Measurements from ENCODE around the gene SIN3B.
A peak's percentile ranks its signal among the peaks of the same experiment; 100 is the strongest.

SIN3B gene

GRCh38 chr19:16824658-16825311 is 4.4 kb upstream of the SIN3B start:
- DNase-seq (ENCODE audit: insufficient read length, low spot score): no peak

DNA sequence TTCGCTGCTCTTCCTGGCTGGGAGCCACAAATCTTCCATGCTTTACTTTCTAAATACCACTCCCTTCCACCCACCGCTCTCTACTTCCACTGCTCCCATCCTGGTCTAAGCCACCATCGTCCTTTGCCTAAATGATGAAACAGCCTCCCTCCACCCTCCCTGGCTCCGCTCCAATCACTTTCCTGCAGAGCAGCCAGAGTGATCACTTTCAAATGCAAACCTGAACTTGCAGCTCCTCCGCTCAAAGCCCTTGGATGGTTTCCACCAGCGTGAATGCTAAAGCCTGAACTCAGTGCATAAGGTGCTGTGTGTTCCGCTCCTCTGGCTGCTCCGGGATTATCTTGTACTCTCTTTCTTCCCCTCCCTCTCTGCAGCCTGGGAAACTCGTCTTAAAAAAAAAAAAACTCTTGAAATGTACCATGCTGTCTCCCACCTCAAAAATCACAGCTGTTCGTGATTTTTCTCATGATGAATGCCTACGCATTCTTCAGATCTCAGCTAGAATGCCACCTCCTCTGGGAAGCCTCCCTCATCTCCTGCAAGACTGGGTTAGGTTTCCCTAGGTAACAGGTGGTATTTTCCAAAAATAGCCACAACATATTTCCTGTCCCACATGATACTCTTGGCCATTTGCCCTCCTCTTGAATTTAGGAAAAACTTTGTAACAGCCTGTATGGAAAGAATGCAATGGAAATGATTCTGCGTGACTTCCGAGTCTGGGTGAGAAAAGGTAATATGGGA is 3.7 kb upstream of the SIN3B start:
- FAIRE-seq (no peak), DNase-seq (ENCODE audit: insufficient read length, low spot score) (no peak)

More at GRCh38 chr19:16824658-16825311, 4.4 kb upstream of the SIN3B start:
- FAIRE-seq: no peak

DNA sequence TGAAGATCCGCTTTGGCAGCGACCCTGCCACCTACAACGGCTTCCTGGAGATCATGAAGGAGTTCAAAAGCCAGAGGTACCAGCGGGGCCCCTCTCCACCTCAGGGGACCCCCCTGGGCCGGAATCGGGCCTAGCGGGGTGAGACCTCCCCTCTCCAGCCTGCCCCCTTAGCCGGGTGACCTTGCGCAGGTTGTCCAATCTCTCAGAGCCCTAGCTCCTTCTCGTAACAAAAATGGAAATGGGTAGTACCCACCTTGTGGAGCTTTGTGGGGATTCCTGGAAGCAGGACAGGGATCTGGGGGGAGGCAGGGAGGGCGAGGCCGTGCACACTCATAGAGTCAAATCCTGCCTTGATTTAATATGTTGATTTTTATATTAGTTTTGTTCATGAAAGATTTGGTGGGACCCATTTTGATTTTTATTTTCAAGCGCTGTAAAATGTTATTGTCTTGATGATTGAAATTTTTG is 658 bp downstream of the SIN3B start:
- DNase-seq (ENCODE audit: insufficient read length, low spot score) (no peak), FAIRE-seq (no peak)

DNA sequence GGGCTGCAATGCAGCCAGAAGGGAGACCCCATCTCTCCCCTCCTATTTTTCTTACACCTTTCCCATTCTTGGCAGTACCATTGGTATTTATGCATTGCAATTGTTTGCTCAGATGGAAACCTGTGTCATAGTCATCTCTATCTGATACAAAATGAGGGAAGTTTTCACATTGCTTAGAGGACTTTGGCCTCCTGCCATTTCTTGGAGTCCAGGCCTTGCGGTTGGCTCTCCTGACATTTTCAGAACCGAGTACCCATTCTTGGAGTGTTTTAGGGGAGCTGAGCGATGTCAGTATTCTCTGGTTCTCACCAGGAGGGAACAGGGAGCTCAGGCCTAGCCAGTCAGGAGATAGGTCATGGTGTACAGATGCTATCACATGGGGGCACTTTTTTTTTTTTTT is 1.5 kb downstream of the SIN3B start:
- no peak for FAIRE-seq
- no peak for DNase-seq (ENCODE audit: insufficient read length, low spot score)

GRCh38 chr19:16831531-16831930 is 2.3 kb downstream of the SIN3B start:
- no peak for DNase-seq (ENCODE audit: insufficient read length, low spot score)
- FAIRE-seq: no peak

DNA sequence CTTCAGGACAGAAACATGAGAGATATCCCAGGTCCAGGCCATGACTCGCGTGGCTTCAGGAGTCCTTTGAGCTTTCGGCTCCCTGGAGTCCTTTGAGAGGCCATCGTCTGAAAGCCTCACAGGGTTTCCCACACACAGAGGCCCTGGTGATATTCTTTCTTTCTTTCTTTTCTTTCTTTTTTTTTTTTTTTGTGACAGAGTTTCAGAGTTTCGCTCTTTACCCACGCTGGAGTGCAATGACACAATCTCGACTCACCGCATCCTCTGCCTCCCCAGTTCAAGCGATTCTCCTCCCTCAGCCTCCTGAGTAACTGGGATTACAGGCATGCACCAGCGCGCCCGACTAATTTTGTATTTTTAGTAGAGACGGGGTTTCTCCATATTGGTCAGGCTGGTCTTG is 5.5 kb downstream of the SIN3B start:
- FAIRE-seq (no peak), DNase-seq (ENCODE audit: insufficient read length, low spot score) (no peak)

DNA sequence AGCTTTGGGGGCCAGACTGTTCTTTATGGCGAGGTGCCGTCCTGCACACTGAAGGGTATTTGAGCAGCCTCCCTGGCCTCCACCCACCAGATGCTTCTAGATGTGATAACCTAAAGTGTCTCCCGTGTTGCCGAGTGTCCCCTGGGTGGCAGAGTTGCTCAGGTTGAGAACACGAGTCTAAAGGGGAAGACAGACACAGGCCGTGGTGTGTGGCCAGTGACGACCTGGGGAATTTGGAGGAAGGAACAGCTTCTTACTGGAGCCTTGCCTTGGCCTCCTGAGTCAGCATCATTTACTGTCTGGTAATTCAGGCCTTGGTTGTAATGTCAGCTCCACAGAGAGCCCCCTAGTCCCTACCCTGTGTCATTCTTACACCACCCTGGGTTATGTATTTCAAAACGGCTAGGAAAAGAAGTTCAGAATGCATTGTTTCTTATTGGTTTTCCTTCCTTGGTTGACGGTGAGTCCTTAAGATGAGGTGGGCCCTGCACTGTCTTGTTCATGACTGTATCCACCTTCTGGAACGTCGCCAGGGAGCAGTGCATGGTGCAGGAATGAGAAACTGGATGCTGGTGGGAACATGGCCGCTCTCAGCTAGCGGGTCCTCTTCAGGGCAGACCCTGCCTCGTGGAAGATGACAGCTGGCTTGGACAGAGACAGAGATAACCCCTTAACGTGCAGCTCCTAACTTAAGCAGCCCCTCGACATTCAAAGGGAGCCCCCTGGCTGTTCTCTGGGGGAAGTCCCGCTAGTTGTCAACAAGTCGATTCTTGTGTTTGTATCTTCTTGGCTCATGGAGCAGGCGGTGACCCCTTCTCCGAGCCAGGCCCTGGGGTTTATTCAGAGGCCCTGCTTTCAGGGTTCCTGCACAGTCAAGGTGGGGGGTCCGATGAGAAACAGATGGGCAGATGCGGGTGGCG is 7.2 kb downstream of the SIN3B start:
- DNase-seq (ENCODE audit: insufficient read length, low spot score) (no peak), FAIRE-seq (peak; percentile 13)

GRCh38 chr19:16837035-16837362 is 7.8 kb downstream of the SIN3B start:
- DNase-seq (ENCODE audit: insufficient read length, low spot score): no peak
- FAIRE-seq: peak; percentile 48

DNA sequence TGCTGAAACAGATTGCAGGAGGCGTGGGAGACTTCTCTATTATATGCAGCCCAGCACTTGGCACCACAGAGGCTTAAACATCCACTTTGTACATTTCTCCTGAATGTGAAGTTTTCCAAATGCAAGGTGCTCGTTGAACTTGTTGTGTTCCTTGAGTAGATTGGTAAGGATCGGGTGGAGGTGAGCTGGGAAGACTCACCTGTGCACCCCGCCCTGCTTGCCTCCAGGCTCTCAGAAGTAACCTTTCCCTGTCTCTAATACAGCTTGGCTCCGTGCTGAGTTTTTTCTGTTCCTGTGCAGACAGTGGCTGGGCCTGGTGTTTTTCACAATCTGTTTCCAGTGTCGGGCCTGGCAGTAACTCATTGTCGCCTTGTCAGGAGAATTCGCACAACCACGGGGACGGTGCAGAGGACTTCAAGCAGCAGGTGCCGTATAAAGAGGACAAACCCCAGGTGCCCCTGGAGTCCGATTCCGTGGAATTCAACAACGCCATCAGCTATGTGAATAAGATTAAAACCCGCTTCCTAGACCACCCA is 12.3 kb downstream of the SIN3B start:
- FAIRE-seq: no peak
- no peak for DNase-seq (ENCODE audit: insufficient read length, low spot score)

DNA sequence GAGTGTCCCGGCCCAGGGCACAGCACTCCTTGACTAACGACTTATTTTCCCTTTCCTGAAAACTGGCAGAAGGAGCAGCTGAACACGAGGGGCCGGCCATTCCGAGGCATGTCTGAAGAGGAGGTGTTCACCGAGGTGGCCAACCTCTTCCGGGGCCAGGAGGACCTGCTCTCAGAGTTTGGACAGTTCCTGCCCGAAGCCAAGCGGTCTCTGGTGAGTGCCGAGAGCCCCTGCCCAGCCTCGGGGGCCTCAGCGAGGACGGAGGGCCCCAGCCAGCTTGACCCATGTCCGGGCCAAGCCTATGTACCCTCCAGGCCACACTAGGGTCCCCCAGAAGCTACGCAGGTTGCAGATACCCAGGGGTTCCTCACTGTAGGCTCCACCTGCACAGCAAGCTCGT is 17.7 kb downstream of the SIN3B start:
- FAIRE-seq (no peak), DNase-seq (ENCODE audit: insufficient read length, low spot score) (no peak)

GRCh38 chr19:16847430-16847829 is 18.2 kb downstream of the SIN3B start:
- DNase-seq (ENCODE audit: insufficient read length, low spot score) (no peak), FAIRE-seq (no peak)

DNA sequence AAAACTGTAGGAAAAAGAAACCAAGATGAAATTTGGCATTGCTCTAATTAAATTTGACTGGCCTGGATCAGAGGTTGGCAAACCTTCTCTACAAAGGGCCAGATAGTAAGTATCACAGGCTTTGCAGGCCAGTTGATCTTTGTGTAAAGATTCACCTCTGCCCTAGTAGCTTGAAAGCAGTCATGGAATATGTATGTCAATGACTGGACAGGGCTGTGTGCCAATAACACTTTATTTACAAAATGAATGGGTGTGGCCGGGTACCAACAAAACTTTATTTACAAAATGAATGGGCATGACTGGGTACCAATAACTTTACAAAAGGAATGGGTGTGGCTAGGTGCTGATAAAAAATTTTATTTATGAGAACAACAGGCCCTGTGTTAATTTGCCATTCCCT is 20.0 kb downstream of the SIN3B start:
- no peak for FAIRE-seq
- DNase-seq (ENCODE audit: insufficient read length, low spot score): no peak

DNA sequence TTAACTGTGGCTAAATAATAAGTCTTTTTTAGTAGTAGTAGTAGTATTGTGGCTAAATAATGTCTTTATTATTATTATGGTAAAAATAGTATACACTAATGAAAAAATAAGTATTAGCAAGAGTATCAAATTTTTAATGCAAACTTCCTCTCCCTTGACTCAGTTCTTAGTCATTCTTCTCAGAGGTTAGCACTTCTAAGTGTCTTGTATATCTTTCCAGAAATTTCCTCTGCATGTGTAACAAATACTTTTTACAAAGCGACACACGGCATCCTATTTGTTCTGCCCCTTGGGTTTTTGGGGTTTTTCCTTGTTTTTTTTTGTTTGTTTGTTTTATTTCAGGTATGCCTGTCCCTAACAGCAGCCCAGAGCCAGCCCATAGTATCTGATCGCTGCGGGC is 20.9 kb downstream of the SIN3B start:
- FAIRE-seq (no peak), DNase-seq (ENCODE audit: insufficient read length, low spot score) (no peak)

DNA sequence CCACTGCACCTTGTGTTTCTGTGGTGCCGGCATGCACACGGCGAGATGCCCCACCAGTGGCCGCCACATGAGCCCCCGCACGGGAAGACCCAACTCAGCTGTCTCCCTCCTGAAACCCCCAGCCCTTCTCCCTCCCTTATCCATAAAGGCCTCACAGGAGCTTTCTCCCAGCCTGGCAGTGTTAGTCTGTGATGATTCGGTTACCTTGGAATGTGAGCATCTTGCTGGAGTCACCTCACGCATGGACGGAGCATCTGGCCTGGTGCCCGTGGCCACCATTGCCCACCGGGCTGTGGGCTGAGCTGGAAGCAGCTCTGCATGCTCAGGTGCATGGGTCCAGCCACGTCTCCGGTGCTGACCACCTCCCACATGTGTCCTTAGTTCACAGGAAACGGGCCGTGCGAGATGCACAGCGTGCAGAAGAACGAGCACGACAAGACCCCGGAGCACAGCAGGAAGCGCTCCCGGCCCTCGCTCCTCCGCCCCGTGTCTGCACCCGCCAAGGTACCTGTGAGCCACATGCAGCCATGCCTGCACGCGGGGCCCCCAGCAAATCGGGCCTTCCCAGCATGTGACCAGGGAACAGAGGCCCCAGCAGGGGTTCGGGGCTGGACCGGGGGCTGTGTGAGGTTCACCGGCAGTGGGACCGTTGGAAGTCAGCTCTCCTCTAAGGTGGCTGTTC is 22.0 kb downstream of the SIN3B start:
- DNase-seq (ENCODE audit: insufficient read length, low spot score) (peak; percentile 28), FAIRE-seq (peak; percentile 57)

GRCh38 chr19:16853066-16853465 is 23.9 kb downstream of the SIN3B start:
- DNase-seq (ENCODE audit: insufficient read length, low spot score): no peak
- no peak for FAIRE-seq

DNA sequence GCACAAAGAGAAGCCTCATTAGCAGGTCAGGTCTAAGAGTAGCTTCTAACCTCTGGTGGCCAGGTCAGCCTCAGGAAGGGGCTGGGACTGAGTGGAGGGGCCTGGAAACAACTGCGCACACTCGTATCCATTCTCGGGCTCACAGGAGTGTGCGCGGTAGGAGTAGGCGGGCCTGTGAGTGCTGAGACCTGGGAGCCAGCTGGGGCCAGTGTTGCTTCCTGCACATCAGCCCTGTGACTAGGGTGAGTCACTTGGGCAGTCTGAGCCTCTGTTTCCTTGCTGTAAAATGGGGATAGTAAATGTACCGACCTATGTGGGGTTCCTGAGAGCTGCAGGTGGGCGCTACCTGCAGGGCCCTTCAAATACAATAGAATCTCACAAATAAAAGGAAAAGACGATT is 26.9 kb downstream of the SIN3B start:
- FAIRE-seq: no peak
- DNase-seq (ENCODE audit: insufficient read length, low spot score): no peak

DNA sequence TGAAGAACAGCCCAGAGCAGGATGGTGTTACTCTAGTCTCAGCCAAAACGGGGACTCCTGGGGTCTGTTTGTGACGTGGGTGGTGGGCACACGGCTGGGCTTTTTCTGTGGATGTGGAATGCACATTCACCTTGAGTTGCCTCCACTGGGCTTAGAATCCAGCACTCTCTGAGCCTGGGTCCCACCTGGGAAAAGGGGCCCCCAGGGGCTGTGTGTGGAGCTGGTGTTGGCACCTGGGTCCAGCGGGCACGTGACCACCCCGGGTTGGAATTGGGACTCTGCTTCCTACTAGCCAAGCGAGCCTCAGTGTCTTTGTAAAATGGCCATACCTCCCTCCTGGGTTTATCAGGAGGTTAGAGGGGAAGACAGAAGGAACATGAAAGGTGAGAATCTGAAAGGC is 30.4 kb downstream of the SIN3B start:
- FAIRE-seq: no peak
- DNase-seq (ENCODE audit: insufficient read length, low spot score): no peak

- FAIRE-seq (no peak), DNase-seq (ENCODE audit: insufficient read length, low spot score) (no peak)
Observed at GRCh38 chr19:16860118-16860517, 30.9 kb downstream of the SIN3B start.

- DNase-seq (ENCODE audit: insufficient read length, low spot score) (no peak), FAIRE-seq (no peak)
Observed at GRCh38 chr19:16861011-16861410, 31.8 kb downstream of the SIN3B start.

- FAIRE-seq (no peak), DNase-seq (ENCODE audit: insufficient read length, low spot score) (no peak)
Observed at GRCh38 chr19:16861834-16862233, 32.6 kb downstream of the SIN3B start.
